ENCODE measurements around the gene CWH43. TPM values are rescaled to one million over a fixed set of nuclear protein-coding genes. Genes with fewer than 3 reads are reported as not detected.
"Not testable (repeated sequence)": the region's sequence is repeated elsewhere in the genome, so short reads cannot be mapped to it uniquely, and the experiment has no call there.

The CWH43 gene
- total RNA-seq, 2 donors from 2014 or later, result not detected

DNA sequence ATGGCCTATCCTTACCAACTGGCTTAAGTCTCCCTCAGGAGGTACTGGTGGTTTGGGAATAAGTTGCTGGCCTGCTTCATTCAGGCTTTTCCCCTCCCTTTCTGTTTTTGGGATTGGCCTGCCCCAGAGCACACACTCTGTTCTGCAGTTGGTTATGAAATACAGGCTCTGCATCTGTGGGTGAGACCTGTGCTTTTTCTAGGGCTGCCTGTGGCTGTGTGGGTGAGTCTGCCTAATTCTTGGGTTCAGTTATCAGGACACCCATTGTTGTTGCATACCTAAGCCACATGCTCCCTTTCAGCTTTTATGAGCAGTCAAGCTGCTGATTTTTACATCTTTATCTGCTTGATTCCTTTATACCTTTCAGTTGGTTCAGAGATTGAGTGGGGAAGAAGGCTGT is 19.0 kb upstream of the CWH43 start:
- Mint-ChIP-seq H3K36me3 (no peaks in the 10 kb centered on the region), H3K9me3 (no peaks in the 10 kb centered on the region), H3K27ac (no peak overlapping the region)
- DNase-seq (ENCODE audit: low spot score in 2 of 2) (no peak), ATAC-seq (no peak)

DNA sequence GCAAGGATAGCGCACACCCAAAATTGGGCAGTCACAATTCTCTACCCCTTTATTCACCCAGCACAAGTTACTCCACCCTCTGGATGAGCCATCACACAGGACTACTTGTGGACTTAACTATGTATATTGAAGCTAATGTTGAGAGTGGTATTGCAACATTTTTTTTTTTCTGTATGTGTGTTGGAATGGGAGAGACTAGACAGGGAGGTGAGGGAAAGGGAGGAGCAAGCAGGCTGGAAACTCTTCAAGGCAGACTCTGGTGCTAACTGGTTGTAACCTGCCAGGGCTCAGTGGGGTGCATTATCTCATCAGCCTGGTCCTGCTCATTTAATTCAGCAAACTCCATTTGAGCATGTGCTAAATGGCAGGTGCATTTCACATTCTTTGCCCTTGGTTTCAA is 18.4 kb upstream of the CWH43 start:
- no peak overlapping the region for H3K27ac Mint-ChIP-seq
- DNase-seq (ENCODE audit: low spot score in 2 of 2) (no peak), ATAC-seq (no peak)

DNA sequence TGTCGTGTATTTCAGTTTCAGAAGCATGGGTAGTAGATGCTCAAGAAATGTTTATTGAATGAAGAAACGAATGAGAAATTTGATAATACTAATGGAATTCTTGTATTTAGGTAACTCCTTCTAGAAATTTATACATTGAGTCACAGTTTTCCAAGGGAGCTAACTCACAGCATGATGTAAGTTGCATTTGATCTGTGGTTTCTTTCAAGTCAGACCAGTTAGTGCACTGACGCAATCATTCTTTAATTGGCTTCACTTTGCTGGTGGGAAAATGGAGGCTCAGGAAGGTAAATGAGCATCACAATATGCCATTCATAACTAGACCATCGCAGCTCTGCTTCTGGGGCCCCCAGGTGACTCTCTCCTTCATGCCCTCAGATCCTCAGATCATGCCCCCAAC is 17.3 kb upstream of the CWH43 start:
- DNase-seq (ENCODE audit: low spot score in 2 of 2) (no peak), ATAC-seq (no peak)
- Mint-ChIP-seq H3K27ac (no peak overlapping the region), H3K36me3 (no peaks in the 10 kb centered on the region), H3K9me3 (no peaks in the 10 kb centered on the region)

More for the DNA sequence above, 18.4 kb upstream of the CWH43 start:
- Mint-ChIP-seq H3K9me3 (no peaks in the 10 kb centered on the region), H3K36me3 (no peaks in the 10 kb centered on the region)

- ATAC-seq (peak in 1 of 2 donors; percentile 33), DNase-seq (ENCODE audit: low spot score in 2 of 2) (no peak)
- H3K9me3 Mint-ChIP-seq, result no peaks in the 10 kb centered on the region
- no peaks in the 10 kb centered on the region for H3K36me3 Mint-ChIP-seq
- peak overlapping the region in 1 of 2 donors; percentile 22 for H3K27ac Mint-ChIP-seq
Observed at GRCh38 chr4:48970471-48970921, 15.6 kb upstream of the CWH43 start.

GRCh38 chr4:48974979-48975640 is 11.0 kb upstream of the CWH43 start:
- Mint-ChIP-seq H3K9me3 (no peaks in the 10 kb centered on the region), H3K27ac (no peak overlapping the region), H3K36me3 (no peaks in the 10 kb centered on the region)
- DNase-seq (ENCODE audit: low spot score in 2 of 2), result no peak
- ATAC-seq, result no peak

DNA sequence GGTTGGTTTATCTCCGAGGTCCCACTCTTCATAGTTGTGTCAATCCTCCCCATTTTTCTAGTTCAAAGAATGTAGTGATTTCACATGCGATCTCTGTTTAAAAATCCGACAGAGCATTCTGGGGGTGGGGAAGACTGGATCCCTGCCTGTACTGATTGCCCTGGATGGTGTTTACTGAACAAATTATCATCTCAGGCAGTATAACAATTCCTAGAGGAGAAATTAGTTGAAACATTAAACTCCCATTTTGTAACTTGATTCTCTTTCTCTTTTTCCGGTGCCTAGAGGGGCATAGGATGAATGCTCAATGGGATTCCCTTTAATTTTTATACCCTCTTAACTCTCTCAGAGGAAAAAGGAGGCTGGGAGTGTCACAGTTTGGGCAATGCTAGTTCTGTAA is 10.0 kb upstream of the CWH43 start:
- no peak for DNase-seq (ENCODE audit: low spot score in 2 of 2)
- ATAC-seq, result no peak
- no peak overlapping the region for H3K27ac Mint-ChIP-seq
- H3K36me3 Mint-ChIP-seq, result no peaks in the 10 kb centered on the region
- H3K9me3 Mint-ChIP-seq, result no peaks in the 10 kb centered on the region

DNA sequence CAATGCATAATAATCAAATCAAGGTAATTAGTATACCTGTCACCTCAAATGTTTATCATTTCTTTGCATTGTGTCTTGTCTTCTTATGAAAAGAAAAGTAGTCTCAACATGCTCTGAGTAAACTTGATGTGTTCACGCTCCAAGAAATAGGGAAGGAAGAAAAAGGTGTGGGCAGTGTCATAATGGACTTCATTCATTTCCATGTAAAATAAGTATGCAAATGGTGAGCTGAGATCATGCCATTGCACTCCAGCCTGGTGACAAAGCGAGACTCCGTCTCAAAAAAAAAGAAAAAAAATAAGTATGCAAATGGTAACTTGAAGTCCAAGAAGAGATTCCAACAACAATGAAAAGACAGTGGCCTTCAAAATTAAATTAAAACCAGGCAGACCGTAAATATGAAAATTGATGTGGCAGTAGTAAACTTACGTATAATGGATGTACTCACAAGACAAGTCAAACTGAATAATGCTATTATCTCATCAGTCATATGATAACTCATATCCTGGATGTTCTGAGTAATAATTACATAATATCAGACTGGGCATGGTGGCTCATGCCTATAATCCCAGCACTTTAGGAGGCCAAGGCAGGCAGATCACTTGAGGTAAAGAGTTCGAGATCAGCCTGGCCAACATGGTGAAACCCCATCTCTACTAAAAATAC is 6.0 kb upstream of the CWH43 start:
- H3K27ac Mint-ChIP-seq, result no peak overlapping the region
- no peak for ATAC-seq
- no peaks in the 10 kb centered on the region for H3K36me3 Mint-ChIP-seq

DNA sequence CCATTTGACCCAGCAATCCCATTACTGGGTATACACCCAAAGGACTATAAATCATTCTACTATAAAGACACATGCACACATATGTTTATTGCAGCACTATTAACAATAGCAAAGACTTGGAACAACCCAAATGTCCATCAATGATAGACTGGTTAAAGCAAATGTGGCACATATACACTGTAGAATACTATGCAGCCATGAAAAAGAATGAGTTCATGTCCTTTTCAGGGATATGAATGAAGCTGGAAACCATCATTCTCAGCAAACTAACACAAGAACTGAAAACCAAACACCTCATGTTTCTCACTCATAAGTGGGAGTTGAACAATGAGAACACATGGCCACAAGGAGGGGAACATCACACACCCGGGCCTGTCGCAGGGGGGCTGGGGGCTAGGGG is 2.1 kb upstream of the CWH43 start:
- not testable (repeated sequence) for ATAC-seq, H3K36me3 Mint-ChIP-seq, H3K9me3 Mint-ChIP-seq

More for the DNA sequence above, 6.0 kb upstream of the CWH43 start:
- H3K9me3 Mint-ChIP-seq, result peaks cover 0 to 7% of the 10 kb centered on the region in 2 donors
- no peak for DNase-seq (ENCODE audit: low spot score in 2 of 2)

GRCh38 chr4:48985602-48985975 is 486 bp upstream of the CWH43 start:
- ATAC-seq (no peak), DNase-seq (ENCODE audit: low spot score in 2 of 2) (no peak)
- no peaks in the 10 kb centered on the region for H3K36me3 Mint-ChIP-seq

More for the DNA sequence above, 2.1 kb upstream of the CWH43 start:
- DNase-seq (ENCODE audit: low spot score in 2 of 2); H3K27ac Mint-ChIP-seq: not testable (repeated sequence)

DNA sequence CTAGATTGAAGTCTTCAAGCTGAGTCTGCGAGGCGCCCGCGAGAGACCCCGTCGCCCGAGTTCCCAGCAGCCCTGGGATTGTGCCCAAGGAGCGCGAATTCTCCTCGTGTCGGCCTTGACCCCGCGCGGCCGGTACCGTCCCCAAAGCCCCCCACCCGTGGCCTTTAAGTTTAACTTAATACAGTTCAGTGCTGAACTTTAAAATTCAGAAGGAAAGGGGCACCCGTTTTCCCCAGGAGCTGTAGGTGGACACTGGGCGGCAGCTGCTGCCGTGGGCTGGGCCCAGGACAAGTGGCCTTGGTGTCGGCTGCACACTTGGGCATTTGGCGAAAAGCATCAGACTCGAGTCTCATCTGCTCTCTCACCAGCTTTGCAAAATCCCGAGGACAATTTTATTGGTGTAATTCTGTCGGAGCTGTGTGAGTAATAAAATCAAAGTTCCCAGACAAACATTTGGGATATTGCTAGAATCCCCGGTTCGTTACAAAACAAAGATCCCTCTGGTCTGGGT is 634 bp downstream of the CWH43 start:
- Mint-ChIP-seq H3K36me3 (no peaks in the 10 kb centered on the region), H3K9me3 (peaks cover 0 to 7% of the 10 kb centered on the region in 2 donors), H3K27ac (no peak overlapping the region)
- no peak for DNase-seq (ENCODE audit: low spot score in 2 of 2)
- ATAC-seq, result no peak

More at GRCh38 chr4:48985602-48985975, 486 bp upstream of the CWH43 start:
- no peak overlapping the region for H3K27ac Mint-ChIP-seq
- H3K9me3 Mint-ChIP-seq, result peaks cover 0 to 7% of the 10 kb centered on the region in 2 donors

DNA sequence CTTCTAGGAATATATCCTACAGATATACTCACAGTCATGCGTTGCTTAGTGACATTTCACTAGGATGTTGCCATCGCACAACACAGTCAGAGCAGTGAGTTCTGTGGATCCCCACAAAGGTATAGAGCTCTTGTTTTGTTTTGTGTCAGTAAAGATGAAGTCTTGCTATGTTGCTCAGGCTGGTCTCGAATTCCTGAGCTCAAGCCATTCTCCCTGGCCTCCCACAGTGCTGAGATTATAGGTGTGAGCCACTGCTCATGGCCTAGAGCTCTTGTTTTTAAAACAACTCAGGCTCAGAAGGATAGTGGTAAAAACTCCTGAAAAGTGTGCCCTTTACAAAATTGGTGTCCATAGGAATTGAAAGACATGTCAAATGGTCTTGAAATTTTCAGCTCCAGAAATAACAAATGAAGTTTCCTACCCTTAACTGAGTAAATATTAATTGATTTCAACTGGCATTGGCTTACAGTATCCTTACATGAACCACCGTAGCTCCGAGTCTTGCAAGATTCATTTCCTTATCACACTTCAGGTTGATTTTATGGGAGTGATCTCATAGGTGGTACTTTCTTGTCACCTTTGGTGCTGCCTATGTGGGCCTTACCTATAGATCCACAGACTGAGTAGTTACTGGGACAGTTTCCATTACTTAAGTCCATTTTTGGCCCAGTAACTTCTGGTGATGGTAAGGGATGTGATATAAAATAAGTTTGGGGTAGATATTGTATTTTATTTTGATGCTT is 3.6 kb downstream of the CWH43 start:
- Mint-ChIP-seq H3K9me3 (no peaks in the 10 kb centered on the region), H3K27ac (no peak overlapping the region), H3K36me3 (no peaks in the 10 kb centered on the region)
- DNase-seq (ENCODE audit: low spot score in 2 of 2), result no peak
- ATAC-seq, result no peak

- ATAC-seq (no peak), DNase-seq (ENCODE audit: low spot score in 2 of 2) (no peak)
- H3K27ac Mint-ChIP-seq, result no peak overlapping the region
- H3K9me3 Mint-ChIP-seq, result no peaks in the 10 kb centered on the region
- H3K36me3 Mint-ChIP-seq, result no peaks in the 10 kb centered on the region
Observed at GRCh38 chr4:48991357-48991756, 5.3 kb downstream of the CWH43 start.

DNA sequence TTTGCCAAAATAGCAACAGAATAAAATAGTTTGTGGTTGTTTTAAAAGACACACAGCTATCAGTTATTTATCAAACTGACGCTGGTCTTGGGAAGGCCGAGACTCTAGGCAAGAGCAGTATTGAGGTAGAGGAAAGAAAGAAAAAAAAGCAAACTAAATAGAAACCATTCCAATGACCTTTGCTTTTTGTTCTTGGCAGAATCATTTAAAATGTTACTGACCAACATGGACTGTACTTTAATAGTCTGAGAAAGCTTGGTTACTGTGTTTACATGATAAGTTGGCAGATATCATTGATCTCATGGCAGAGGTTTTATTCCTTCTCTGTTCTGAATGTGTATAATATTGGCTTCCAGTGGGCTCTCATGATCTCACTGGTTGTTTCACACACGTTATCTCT is 11.9 kb downstream of the CWH43 start:
- Mint-ChIP-seq H3K36me3 (no peaks in the 10 kb centered on the region), H3K9me3 (peaks cover 0 to 5% of the 10 kb centered on the region in 2 donors), H3K27ac (no peak overlapping the region)
- ATAC-seq (no peak), DNase-seq (ENCODE audit: low spot score in 2 of 2) (no peak)

DNA sequence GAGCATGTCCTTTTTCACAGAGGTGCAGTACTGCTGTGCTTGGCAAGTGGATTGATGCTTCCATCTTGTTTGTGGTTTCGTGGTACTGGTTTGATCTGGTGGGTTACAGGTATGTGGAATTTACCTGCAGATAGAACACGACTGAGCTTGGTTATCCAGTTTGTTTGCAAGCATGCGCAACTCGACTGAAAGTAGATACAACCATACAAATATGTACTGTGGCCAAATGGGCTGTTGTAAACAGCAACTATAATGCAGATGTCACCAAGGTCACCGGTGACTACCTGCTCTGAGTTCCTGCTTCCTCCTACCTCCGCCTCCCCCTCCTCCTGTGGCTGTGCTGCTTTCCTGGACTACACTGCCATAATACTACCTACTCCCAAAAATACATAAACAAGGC is 12.4 kb downstream of the CWH43 start:
- DNase-seq (ENCODE audit: low spot score in 2 of 2) (no peak), ATAC-seq (no peak)
- H3K27ac Mint-ChIP-seq, result no peak overlapping the region
- peaks cover 0 to 5% of the 10 kb centered on the region in 2 donors for H3K9me3 Mint-ChIP-seq
- H3K36me3 Mint-ChIP-seq, result no peaks in the 10 kb centered on the region

- DNase-seq (ENCODE audit: low spot score in 2 of 2) (no peak), ATAC-seq (no peak)
- H3K9me3 Mint-ChIP-seq, result peaks cover 0 to 5% of the 10 kb centered on the region in 2 donors
- no peak overlapping the region for H3K27ac Mint-ChIP-seq
- H3K36me3 Mint-ChIP-seq, result no peaks in the 10 kb centered on the region
Observed at GRCh38 chr4:49000806-49001205, 14.7 kb downstream of the CWH43 start.

GRCh38 chr4:49002931-49003330 is 16.9 kb downstream of the CWH43 start:
- ATAC-seq (no peak), DNase-seq (ENCODE audit: low spot score in 2 of 2) (no peak)
- Mint-ChIP-seq H3K9me3 (peaks cover 0 to 5% of the 10 kb centered on the region in 2 donors), H3K27ac (no peak overlapping the region), H3K36me3 (no peaks in the 10 kb centered on the region)

DNA sequence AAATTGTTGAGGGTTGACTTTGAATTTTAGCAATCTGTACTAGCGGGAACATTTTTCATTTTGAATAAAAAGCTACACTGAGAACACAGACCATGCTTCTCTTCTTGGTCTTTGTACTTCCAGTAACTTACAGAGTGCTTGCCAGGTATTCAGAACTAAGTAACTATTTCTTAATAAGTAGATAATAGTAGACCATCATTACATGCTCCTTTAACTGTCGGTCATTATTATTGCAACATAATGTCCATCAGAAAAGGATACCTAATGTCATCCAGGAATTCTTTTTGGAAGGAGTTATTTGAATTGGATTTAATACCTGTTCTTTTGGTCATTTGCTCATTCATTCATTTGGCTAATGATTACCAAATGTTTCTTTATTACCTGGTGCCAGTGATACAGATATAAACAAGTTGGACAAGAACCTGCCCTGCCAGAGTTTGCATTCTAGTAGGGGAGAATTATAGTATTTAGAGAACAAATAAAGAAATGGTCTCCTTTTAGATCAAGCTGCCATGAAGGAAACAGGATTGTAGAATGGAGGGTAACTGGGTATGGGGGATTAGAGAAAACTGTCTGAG is 32.7 kb downstream of the CWH43 start:
- DNase-seq (ENCODE audit: low spot score in 2 of 2), result no peak
- no peak overlapping the region for H3K27ac Mint-ChIP-seq
- H3K9me3 Mint-ChIP-seq, result peaks cover 0 to 7% of the 10 kb centered on the region in 2 donors
- no peaks in the 10 kb centered on the region for H3K36me3 Mint-ChIP-seq
- ATAC-seq, result no peak

Measured in activated naive CD4-positive, alpha-beta T cell treated with anti-CD3 and anti-CD28 coated beads, Interleukin-2, amount 50 U/mL, for 72 hours (primary cell).